ENCODE data around the gene GPC1.

Gene GPC1

GRCh38 chr2:240447331-240447730 is 11.9 kb downstream of the GPC1 start:
- H3K4me3 ChIP-seq (ENCODE audit: low read depth, low read length): no peak overlapping the region
- TF ChIP-seq CTCF (IDR thresholded peaks at IDR 0.05; ENCODE audit: borderline replicate concordance, insufficient read depth, low read depth, low read length): no peak

GRCh38 chr2:240447934-240448333 is 12.5 kb downstream of the GPC1 start:
- no peak overlapping the region for H3K4me3 ChIP-seq (ENCODE audit: low read depth, low read length)
- TF ChIP-seq CTCF (IDR thresholded peaks at IDR 0.05; ENCODE audit: borderline replicate concordance, insufficient read depth, low read depth, low read length): no peak

GRCh38 chr2:240448387-240449274 is 13.2 kb downstream of the GPC1 start:
- no peak for TF ChIP-seq CTCF (IDR thresholded peaks at IDR 0.05; ENCODE audit: borderline replicate concordance, insufficient read depth, low read depth, low read length)
- no peak overlapping the region for H3K4me3 ChIP-seq (ENCODE audit: low read depth, low read length)

GRCh38 chr2:240449764-240450531 is 14.5 kb downstream of the GPC1 start:
- H3K4me3 ChIP-seq (ENCODE audit: low read depth, low read length): no peak overlapping the region
- no peak for TF ChIP-seq CTCF (IDR thresholded peaks at IDR 0.05; ENCODE audit: borderline replicate concordance, insufficient read depth, low read depth, low read length)

GRCh38 chr2:240450532-240451107 is 15.2 kb downstream of the GPC1 start:
- no peak for TF ChIP-seq CTCF (IDR thresholded peaks at IDR 0.05; ENCODE audit: borderline replicate concordance, insufficient read depth, low read depth, low read length)
- no peak overlapping the region for H3K4me3 ChIP-seq (ENCODE audit: low read depth, low read length)

- H3K4me3 ChIP-seq (ENCODE audit: low read depth, low read length): no peak overlapping the region
- TF ChIP-seq CTCF (IDR thresholded peaks at IDR 0.05; ENCODE audit: borderline replicate concordance, insufficient read depth, low read depth, low read length): no peak
These were observed 15.7 kb downstream of the GPC1 start for GRCh38 chr2:240451108-240451611.

Measured in GM12875 (cell line).